Immature natural killer cell (primary cell): ENCODE data around the gene DEPP1. TPM values are rescaled to one million over a fixed set of nuclear protein-coding genes. Genes with fewer than 3 reads are reported as not detected.

Experiments used
- DNase-seq, 3 donors: peaks; one replicate each; pipeline ENCODE4 v3.0.0; 2022; ENCODE audit warnings: mixed read lengths in 1 of 3
- H3K27ac Mint-ChIP-seq, 6 donors: one replicate each; pipeline ENCODE4 v1.8.0; 2020; ENCODE audit warnings: mixed read lengths in 6 of 6, mild to moderate bottlenecking in 5 of 6, inconsistent platforms in 4 of 6, moderate library complexity in 3 of 6
- H3K27me3 Mint-ChIP-seq, 3 donors: one replicate each; pipeline ENCODE4 v1.8.0; 2020 to 2021; ENCODE audit warnings: low read depth in 3 of 3, mild to moderate bottlenecking in 3 of 3, mixed read lengths in 3 of 3, moderate library complexity in 3 of 3, inconsistent platforms in 1 of 3
- H3K36me3 Mint-ChIP-seq, 3 donors: one replicate each; pipeline ENCODE4 v1.8.0; 2020; ENCODE audit warnings: mixed read lengths in 3 of 3, inconsistent platforms in 2 of 3, mild to moderate bottlenecking in 2 of 3
- H3K4me1 Mint-ChIP-seq, 2 donors: one replicate each; pipeline ENCODE4 v1.8.0; 2020; ENCODE audit warnings: inconsistent platforms in 2 of 2, mild to moderate bottlenecking in 2 of 2, mixed read lengths in 2 of 2, moderate library complexity in 1 of 2
- H3K4me3 Mint-ChIP-seq, 5 donors: one replicate each; pipeline ENCODE4 v1.8.0; 2020; ENCODE audit warnings: mild to moderate bottlenecking in 5 of 5, mixed read lengths in 5 of 5, inconsistent platforms in 3 of 5, moderate library complexity in 3 of 5
- H3K9me3 Mint-ChIP-seq, 6 donors: one replicate each; pipeline ENCODE4 v1.8.0; 2020; ENCODE audit warnings: mild to moderate bottlenecking in 6 of 6, mixed read lengths in 6 of 6, inconsistent platforms in 4 of 6, moderate library complexity in 3 of 6
- polyA plus RNA-seq, 3 donors: library from polyadenylated mRNA; unstranded; fragments of 300-500 nt; fragmentation: Illumina TruSeq; gene quantifications; one replicate each; pipeline ENCODE4 v1.2.3, GENCODE V29; 2021

Gene DEPP1
- polyA plus RNA-seq, 3 donors from 2014 or later = not detected

DNA sequence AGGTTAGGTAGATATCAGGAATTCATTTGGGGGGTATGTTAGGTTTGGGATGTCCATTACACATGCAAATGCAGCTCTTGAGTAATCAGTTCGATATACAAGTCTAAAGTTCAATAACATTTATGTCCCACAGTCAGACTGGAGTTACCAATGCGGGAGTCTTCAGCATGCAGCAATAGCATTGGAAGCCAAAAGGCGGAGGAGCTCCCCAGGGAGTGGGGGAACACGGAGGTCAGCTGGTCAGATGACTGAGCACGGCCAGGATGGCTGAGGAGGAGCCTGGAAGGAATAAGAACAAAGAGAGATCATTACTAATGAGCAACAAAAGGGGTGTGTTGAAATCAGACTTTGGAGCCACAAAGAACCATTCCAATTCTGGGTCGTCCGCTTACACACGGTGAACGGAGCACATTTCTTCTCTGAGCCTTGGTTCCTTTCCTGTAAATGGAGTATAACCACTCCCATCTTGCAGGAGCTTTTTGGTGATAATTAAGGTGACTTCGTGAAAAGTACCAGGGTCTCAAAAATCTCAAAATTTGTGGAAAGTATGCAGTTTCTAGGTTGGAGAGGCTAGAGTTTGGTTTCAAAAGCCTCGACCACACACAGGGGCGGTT is 21.6 kb upstream of the DEPP1 start:
- peaks cover 18 to 23% (median 18%) of the 10 kb centered on the region in 3 donors for H3K36me3 Mint-ChIP-seq
- H3K4me3 Mint-ChIP-seq = peak overlapping the region; percentile 84 to 94 (median 90)
- peak overlapping the region; percentile 88 to 96 (median 92) for H3K27ac Mint-ChIP-seq
- peaks cover 71% of the 10 kb centered on the region in 2 donors for H3K4me1 Mint-ChIP-seq
- DNase-seq = no peak
- peaks cover 2 to 8% (median 4%) of the 10 kb centered on the region in 3 donors for H3K27me3 Mint-ChIP-seq
- H3K9me3 Mint-ChIP-seq = peaks cover 0 to 8% (median 0%) of the 10 kb centered on the region in 6 donors

DNA sequence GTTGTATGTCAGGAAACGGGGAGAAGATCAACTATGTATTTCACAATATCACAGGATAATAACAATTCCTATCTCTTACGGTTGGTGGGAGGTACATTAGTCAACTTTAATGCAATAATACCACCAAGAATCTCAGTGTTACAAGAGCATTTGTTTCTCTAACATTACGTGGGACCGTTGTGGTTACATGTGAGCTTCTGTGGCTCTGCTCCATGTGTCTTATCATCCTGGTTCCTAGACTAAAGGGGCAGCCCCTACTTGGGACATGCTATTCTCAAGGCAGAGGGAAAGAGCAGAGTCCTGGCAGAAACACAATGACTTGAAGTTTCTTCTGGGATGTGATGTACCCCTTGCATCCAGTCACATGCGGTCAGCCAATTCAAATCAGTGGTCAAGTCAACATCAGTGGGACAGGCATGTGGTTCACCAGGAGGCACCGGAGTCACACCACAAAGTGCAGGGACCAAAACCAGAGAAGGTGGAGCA is 19.6 kb upstream of the DEPP1 start:
- H3K4me3 Mint-ChIP-seq = no peak overlapping the region
- H3K4me1 Mint-ChIP-seq = peaks cover 66 to 69% of the 10 kb centered on the region in 2 donors
- H3K27ac Mint-ChIP-seq = no peak overlapping the region
- DNase-seq = no peak
- peaks cover 0 to 10% (median under 1%) of the 10 kb centered on the region in 3 donors for H3K36me3 Mint-ChIP-seq
- no peaks in the 10 kb centered on the region for H3K9me3 Mint-ChIP-seq
- peaks cover 2 to 8% (median 4%) of the 10 kb centered on the region in 3 donors for H3K27me3 Mint-ChIP-seq

DNA sequence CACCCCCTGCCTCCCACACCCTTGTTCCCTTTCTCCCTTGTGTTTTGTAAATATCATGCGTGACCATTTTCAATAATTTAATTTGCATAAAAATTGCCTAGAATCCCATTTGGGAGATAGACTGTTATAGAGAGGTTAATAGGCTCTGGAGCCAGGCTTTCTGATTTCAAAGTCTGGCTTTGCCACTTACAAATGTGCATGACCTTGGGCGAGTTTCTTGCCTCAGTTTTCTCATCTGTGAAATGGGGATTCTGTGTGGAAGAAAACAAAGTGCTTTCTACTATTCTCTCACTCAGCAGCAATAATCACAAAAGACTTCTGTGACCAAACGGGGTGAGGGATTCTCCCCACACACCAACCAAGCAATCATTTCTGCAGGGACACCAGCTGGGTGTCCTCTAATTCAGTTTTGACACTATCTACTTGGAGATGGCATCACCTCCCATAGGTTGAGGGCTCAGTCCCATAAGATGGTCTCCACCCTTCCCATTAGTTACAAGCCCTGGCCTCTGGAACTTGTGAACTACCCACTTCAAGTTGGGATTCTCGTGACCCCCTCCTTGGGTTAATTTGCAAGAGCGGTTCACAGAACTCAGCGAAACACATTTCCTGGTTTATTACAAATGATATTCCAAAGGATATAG is 18.6 kb upstream of the DEPP1 start:
- Mint-ChIP-seq H3K4me3 (no peak overlapping the region), H3K36me3 (peaks cover 0 to 9% (median 3%) of the 10 kb centered on the region in 3 donors), H3K27me3 (peaks cover 2 to 8% (median 4%) of the 10 kb centered on the region in 3 donors), H3K4me1 (peaks cover 56 to 60% of the 10 kb centered on the region in 2 donors), H3K27ac (peak overlapping the region in 1 of 6 donors; percentile 35), H3K9me3 (no peaks in the 10 kb centered on the region)
- DNase-seq = no peak

DNA sequence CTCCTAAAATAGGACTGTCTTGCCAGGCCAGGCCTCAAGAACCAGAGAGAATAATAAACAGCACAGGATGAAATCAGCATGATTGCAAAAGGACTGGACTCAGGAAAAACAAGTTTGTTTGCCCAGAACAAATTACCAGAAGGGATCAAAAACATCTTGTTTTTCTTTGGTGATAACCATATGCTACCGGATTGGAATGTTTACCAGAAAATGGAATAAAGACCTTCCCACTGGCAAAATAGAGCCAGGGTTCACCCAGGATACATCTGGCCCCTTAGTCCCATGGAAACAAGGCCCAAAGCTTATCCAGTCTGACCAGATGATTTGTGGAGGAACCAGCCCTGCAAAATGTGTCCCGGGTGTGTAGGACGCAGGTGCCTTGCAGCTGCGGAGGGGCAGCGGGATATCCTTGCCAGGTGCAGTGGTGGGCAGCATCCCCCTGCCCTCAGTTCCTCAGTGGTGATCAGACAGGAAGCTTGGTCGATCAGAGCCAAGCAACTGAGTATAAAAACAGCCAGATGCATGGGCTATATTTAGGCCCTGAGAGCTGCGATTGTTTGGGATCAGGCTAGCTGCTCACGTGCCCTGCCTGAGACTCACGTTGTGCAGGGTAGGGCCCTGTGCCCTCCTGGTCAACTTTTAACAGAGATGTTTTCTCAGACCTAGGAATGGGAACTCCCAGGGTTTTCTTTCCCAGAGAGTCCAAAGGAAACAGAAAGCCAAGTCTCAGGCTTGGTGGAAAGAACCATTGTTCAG is 17.5 kb upstream of the DEPP1 start:
- no peak for DNase-seq
- peak overlapping the region; percentile 46 to 81 (median 72) for H3K27ac Mint-ChIP-seq
- H3K27me3 Mint-ChIP-seq = peaks cover 2 to 8% (median 4%) of the 10 kb centered on the region in 3 donors
- peaks cover 4 to 15% (median 7%) of the 10 kb centered on the region in 3 donors for H3K36me3 Mint-ChIP-seq
- peak overlapping the region in 4 of 5 donors; percentile 1 to 54 (median 28) for H3K4me3 Mint-ChIP-seq
- no peaks in the 10 kb centered on the region for H3K9me3 Mint-ChIP-seq
- H3K4me1 Mint-ChIP-seq = peaks cover 45 to 53% of the 10 kb centered on the region in 2 donors

DNA sequence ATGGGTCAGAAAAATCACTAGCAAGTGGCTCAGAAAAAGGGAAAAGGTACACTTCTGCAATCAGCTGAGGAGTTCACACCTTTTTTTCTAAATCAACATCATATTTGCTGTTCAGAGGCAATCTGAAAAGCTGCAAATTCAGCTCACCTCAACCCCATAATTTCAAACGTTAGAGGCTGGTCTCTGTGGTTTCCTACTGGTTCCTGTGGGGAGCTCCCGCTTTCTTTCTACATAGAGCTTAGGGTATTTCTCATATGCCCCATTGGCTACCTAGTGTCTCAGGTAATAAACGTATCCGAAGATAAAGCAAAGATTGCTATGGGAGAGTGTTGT is 16.9 kb upstream of the DEPP1 start:
- peak overlapping the region in 4 of 5 donors; percentile 1 to 54 (median 28) for H3K4me3 Mint-ChIP-seq
- H3K4me1 Mint-ChIP-seq = peaks cover 41 to 51% of the 10 kb centered on the region in 2 donors
- DNase-seq = peak in 2 of 3 donors; percentile 22 to 23
- H3K27ac Mint-ChIP-seq = peak overlapping the region; percentile 46 to 81 (median 72)
- H3K27me3 Mint-ChIP-seq = peaks cover 1 to 8% (median 3%) of the 10 kb centered on the region in 3 donors
- H3K9me3 Mint-ChIP-seq = no peaks in the 10 kb centered on the region
- H3K36me3 Mint-ChIP-seq = peaks cover 4 to 19% (median 10%) of the 10 kb centered on the region in 3 donors

DNA sequence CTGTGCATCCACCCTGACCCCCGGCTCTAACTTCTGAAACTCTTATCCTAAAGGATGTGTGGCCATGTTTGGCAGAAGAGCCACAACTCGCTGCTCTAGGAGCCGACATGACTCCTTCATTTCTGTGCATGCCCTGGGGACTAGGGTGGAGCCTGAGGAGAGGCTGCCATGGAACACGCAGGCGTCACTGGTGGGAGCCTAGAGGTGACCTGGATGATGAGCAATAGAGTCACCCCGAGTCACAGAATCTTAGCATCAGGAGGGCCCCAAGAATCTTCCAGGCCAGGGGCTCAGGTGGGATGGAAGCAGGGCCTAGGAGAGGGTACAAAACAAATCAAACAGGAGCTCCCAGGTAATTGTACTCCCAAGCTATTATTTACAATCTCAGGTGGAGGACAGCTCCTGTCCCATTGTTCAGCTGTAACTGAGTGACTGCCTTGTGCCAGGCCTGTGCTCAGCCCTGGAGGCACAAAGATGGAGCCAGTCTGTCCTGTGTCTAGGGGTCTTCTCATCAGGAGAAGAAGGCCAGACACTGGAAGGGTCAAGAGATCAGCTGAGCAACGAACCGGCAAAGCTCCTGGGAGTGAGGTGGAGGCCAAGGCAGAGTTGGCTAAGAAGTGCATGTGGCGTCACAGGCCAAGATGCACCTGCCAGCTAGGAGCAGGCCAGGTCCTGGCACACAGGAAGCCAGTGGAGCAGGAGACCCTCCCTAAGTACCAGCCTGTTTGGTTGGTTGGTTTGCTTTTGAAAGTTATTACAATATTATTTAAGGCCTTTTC is 16.3 kb upstream of the DEPP1 start:
- H3K4me3 Mint-ChIP-seq = peak overlapping the region in 2 of 5 donors; percentile 18 to 38
- no peaks in the 10 kb centered on the region for H3K9me3 Mint-ChIP-seq
- peaks cover 0 to 8% (median 0%) of the 10 kb centered on the region in 3 donors for H3K27me3 Mint-ChIP-seq
- DNase-seq = no peak
- peaks cover 8 to 25% (median 15%) of the 10 kb centered on the region in 3 donors for H3K36me3 Mint-ChIP-seq
- H3K4me1 Mint-ChIP-seq = peaks cover 35 to 45% of the 10 kb centered on the region in 2 donors
- peak overlapping the region; percentile 46 to 74 (median 68) for H3K27ac Mint-ChIP-seq

DNA sequence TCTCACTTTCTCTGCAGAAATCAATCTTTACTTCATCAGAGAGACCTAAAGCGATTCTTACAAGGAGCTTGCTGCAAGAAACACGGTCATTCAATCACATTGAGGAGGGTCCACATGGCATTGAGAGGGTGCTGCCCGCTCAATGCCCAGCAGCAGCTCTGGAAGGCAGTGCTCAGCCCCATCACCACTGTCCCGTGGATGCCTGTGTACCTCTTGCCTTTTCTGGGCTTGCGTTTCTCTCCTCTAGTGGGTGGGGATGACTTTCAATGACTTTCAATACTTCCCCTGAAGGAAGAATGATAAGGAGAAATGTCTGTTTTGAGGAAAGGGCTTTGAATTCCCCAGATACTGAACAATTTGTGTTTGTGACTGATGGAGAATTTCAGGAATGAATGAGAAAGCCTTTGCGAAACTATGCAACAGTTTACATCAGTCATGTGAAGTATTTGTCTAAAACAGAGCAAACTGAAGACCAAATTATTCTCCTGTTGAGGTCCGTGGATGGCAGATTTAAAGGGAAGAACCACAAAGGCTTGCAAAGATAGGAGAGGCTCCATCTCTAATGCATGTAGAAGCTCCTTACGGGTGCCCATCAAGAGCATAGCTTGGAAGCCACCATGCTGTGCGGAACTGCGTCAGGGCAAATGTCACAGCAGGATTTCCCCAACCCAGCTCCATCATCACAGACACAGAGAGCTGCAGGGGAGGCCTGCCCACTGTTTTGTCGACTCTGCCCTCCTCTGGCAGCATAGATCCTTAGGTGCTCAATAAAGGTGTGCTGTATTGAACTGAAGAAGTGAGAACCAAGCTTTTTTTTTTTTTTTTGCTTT is 15.5 kb upstream of the DEPP1 start:
- no peak overlapping the region for H3K4me3 Mint-ChIP-seq
- no peaks in the 10 kb centered on the region for H3K9me3 Mint-ChIP-seq
- peak overlapping the region in 4 of 6 donors; percentile 14 to 74 (median 50) for H3K27ac Mint-ChIP-seq
- peaks cover 31 to 42% of the 10 kb centered on the region in 2 donors for H3K4me1 Mint-ChIP-seq
- H3K36me3 Mint-ChIP-seq = peaks cover 9 to 33% (median 16%) of the 10 kb centered on the region in 3 donors
- peaks cover 0 to 7% (median 0%) of the 10 kb centered on the region in 3 donors for H3K27me3 Mint-ChIP-seq
- DNase-seq = no peak

DNA sequence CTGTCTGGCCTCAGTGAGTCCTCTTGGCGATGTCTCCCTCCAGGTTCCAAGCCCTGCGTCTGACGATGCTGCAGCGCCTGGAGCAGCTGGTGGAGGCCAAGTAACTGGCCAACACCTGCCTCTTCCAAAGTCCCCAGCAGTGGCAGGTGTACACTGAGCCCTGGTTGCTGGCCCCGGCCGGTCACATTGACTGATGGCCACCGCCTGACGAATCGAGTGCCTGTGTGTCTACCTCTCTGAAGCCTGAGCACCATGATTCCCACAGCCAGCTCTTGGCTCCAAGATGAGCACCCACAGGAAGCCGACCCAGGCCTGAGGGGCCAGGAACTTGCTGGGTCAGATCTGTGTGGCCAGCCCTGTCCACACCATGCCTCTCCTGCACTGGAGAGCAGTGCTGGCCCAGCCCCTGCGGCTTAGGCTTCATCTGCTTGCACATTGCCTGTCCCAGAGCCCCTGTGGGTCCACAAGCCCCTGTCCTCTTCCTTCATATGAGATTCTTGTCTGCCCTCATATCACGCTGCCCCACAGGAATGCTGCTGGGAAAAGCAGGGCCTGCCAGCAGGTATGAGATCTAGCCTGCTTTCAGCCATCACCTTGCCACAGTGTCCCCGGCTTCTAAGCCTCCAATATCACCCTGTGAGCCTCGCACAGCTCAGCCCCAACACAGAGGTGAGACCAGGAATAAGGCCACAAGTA is 14.8 kb upstream of the DEPP1 start:
- Mint-ChIP-seq H3K27me3 (peaks cover 0 to 7% (median 0%) of the 10 kb centered on the region in 3 donors), H3K4me3 (no peak overlapping the region), H3K36me3 (peaks cover 13 to 40% (median 20%) of the 10 kb centered on the region in 3 donors), H3K9me3 (no peaks in the 10 kb centered on the region), H3K27ac (peak overlapping the region in 3 of 6 donors; percentile 14 to 51 (median 49)), H3K4me1 (peaks cover 31 to 42% of the 10 kb centered on the region in 2 donors)
- DNase-seq = no peak

DNA sequence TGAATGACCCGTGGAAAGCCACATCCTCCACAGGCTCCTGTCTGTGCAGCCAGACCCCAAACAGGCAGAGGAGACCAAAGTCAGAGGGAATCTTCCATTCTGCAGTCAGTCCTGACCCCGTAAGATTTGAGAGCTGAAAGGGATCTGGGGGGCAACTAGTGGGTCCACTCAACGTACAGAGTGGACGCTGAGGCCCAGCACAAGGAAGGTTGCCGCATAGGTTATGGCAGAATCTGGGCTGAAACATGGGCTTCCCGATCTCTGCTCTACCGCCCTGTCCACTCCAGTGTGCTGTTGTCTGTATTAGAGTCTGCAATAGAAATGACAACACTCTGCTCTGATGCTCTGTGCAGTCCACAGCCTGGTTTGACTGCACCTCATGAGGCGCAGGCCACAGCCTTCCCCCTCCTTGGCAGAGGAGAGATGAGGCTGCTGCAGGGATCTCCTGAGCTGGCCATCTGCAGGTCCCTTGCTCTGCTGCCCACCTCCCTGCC is 14.2 kb upstream of the DEPP1 start:
- no peaks in the 10 kb centered on the region for H3K9me3 Mint-ChIP-seq
- peaks cover 16 to 44% (median 20%) of the 10 kb centered on the region in 3 donors for H3K36me3 Mint-ChIP-seq
- peaks cover 31 to 39% of the 10 kb centered on the region in 2 donors for H3K4me1 Mint-ChIP-seq
- DNase-seq = no peak
- peaks cover 0 to 7% (median 0%) of the 10 kb centered on the region in 3 donors for H3K27me3 Mint-ChIP-seq
- no peak overlapping the region for H3K4me3 Mint-ChIP-seq
- H3K27ac Mint-ChIP-seq = no peak overlapping the region

DNA sequence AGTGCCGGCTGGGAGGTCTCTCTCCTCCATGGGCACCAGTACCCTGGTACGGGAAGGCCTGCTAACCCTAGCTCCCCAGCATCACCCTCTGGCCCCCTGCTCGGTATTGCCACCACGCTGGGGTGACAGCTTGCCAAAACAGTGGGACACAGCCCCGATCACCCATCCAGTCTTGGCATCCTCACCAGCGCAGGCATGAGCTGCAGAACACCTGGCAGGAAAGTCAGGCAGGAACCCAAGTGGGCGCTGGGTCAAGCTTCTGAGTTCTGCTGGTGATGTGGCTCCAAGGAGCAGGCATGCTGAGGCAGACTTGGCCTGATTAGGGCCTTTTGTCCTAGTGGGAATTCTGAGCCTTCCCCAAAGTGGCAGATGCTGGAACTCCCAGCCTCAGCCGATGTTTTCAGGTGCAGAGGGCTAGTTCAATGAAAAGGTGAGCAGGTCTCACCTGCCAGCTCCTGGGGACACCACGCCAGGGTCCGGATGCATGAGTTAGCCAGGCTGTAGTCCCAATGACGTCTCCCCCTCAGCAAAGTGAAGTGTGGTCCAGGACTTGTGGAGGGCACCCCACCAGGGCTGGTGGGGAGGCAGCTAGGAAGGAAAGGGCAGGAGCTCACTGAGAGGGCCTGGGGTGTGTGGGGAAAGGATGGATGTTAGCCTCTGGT is 13.6 kb upstream of the DEPP1 start:
- Mint-ChIP-seq H3K27ac (no peak overlapping the region), H3K36me3 (peaks cover 16 to 49% (median 20%) of the 10 kb centered on the region in 3 donors), H3K4me1 (peaks cover 31 to 37% of the 10 kb centered on the region in 2 donors), H3K4me3 (no peak overlapping the region), H3K9me3 (no peaks in the 10 kb centered on the region), H3K27me3 (peaks cover 0 to 7% (median 0%) of the 10 kb centered on the region in 3 donors)
- no peak for DNase-seq

DNA sequence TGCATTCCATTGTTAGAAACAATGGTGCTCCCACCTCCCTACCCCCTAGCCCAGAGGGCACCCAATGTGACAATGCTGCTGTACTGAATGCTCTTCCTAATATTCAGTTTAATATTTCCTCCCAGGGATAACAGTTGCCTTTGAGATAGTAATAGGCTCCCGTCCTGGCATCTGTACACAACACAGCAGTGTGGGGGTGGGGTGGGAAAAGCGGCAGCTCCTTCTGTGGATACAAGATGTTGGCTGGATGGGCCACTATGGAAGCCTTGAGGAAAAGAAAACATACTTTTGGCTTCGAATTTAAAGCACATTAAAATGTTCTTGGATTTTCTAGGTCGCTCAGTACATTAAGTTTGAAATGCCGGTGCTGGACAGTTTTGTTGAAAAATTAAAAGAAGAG is 13.0 kb upstream of the DEPP1 start:
- no peak overlapping the region for H3K27ac Mint-ChIP-seq
- peaks cover 16 to 52% (median 24%) of the 10 kb centered on the region in 3 donors for H3K36me3 Mint-ChIP-seq
- H3K27me3 Mint-ChIP-seq = peaks cover 0 to 5% (median 2%) of the 10 kb centered on the region in 3 donors
- no peaks in the 10 kb centered on the region for H3K9me3 Mint-ChIP-seq
- DNase-seq = no peak
- H3K4me1 Mint-ChIP-seq = peaks cover 28 to 31% of the 10 kb centered on the region in 2 donors
- no peak overlapping the region for H3K4me3 Mint-ChIP-seq
